ENCODE measurements around the gene DTL.

The DTL gene

DNA sequence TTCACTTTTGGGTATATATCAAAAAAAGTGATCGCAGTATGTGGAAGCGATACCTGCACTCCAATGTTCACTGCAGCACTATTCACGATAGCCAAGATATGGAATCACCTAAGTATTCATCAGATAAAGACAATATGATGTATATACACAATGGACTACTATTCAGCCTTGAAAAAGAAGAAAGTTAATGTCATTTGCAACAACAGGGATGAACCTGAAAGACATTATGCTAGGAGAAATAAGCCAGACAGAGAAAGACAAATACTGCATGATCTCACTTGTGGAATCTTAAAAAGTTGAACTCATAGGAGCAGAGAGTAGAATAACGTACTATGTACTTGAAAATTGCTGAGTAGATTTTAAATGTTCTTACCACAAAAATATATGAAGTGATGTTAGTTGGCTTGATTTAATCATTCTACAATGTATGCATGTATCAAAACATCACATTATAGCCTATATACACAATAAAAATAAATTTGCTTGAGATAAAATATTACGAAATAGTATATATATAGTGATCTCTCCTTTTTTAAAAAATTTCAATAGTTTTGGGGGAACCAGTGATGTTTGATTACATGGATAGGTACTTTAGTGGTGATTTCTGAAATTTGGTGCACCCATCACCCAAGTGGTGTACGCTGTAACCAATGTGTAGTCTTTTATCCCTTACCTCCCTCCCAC lies 56.0 kb downstream of the DTL start:
- no peak for DNase-seq

DNA sequence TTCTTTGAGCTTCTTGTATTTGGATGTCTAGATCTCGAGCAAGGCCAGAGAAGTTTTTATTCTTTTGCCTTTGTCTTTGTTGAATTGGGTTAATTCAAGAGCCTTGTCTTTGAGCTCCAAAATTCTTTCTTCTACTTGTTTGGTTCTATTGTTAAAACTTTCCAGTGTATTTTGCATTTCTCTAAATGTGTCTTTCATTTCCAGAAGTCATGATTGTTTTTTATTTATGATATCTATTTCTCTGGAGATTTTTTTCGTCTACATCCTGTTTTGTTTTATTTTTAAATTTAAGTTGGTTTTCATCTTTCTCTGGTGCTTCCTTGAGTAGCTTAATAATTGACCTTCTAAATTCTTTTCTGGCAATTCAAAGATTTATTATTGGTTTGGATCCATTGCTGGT lies 61.8 kb downstream of the DTL start:
- no peak for DNase-seq

DNA sequence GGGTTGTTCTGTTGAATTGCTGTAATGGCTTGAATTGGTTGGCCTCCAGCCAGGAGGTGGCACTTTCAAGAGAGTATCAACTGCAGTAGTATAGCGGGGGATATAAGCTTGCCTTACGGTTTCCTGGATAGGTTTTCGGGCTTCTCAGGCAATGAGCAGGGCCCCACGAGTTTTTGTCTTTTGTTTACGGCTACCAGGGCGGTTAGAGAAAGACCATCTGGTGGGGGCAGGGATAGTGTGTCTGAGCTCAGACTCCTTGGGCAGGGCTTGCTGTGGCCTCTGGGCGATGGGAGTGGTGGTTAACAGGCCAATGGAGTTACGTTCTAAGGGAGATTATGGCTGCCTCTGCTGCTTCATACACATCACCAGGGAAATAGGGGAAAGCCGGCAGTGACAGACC lies 62.8 kb downstream of the DTL start:
- no peak for DNase-seq

DNA sequence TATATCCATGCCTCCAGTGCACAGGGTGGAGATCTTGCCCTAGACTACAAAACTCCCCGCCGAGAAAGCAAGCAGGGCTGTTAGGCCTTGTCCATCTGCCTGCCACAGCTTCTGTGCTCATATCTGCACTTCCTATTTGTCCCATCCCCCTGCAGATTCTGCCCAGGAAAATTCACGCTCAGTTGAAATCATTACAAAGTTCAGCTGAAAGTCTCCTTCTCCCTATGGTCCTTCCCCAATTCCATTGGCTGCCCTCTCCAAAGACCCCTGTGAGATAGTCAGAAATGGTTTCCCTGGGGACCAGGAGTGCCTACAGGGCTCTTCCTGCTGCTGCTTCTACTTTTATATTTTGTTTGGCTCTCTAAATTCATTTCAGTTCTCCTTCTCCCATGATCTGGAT lies 63.2 kb downstream of the DTL start:
- no peak for DNase-seq

DNA sequence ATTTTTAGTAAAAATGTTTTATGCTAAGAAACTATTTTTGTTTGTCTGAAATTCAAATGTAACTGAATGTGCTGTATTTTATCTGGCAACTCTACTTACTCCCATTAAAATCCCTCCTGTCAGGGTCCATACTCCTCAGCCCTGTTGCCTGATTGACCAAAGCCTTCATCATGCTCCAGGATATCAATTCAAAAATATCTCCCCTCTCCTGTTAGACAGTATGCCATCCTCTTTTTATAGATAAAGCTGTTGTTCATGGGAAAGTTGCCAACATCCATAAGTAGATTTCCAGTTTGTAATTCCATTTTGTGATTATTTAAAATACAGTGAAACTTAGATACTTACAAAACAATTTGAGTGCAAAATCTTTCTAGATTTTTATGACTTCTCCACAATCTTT lies 65.7 kb downstream of the DTL start:
- DNase-seq = no peak

DNA sequence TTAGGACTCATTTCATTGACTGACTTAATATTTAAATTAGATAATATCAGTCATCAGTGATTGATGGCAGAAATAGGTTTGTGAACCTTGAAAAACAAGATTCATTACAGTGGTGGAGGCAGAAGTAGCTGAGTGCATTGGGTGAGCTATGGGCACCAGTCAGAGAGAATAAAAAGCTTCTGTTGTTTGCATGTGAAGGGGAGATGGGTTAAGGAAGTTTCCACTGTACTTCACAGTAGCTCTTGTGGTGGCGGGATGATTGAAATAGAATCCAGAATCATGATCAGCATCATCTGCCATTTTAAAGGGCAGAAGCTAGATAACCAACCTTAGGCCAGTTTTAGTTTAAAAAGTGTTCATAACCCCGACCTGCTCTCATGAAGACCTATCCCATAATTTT lies 66.2 kb downstream of the DTL start:
- DNase-seq = no peak

DNA sequence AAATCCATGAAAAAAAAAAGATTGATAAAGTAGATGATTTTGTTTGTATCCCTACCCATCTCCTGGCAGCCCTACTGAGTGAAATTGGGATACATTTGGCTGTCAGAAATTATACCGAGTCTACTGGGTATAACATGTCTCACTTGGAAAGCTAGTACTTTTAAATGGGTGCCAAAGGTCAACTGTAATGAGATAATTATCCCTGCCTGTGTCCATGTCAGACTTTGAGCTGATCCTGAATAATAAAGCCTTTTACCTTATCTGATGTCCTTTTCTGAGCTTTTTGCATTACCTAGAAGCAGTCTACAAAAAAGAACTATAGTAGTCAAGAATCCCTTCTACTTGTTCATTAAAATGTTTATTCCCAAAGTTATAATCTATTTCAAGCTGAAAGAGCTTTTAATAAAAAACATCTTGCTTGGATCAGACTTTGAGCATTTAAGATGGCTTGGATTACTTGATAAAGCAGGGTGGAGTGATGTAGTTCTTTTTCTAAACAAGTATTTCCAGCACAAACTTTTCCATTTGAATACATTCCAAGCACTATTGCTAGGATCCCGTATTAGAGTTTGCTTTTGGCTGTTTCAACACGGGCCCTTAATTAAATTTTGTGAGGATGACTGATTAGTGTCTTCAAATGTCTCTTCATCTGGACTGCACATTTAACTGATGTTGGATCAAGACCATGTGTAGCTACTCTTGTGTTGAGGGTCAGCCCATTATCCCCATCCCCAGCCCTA lies 69.2 kb downstream of the DTL start:
- DNase-seq = no peak

DNA sequence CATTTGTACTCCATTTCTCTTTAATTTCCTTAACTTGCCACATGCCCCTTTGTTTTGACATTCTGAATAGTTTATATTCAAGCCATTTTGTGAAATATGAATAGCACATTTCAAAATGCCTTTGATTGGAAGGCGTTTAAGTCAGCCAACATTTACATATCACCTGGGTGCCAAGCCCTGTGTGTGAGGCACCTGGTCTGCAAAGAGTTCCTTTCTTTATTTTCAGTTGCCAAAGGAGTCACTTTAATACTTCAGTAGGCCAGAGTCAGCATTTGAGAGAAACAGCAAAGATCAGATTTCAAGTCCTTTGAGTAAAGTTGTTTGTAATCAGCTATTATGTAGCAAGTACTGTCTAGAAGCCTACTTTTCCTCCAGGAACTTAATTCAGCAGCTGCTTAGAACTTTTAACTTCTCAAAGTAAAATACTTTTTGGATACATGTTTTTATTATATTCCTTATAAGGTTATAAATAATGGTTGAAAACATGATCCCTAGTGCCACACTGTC lies 70.8 kb downstream of the DTL start:
- no peak for DNase-seq

DNA sequence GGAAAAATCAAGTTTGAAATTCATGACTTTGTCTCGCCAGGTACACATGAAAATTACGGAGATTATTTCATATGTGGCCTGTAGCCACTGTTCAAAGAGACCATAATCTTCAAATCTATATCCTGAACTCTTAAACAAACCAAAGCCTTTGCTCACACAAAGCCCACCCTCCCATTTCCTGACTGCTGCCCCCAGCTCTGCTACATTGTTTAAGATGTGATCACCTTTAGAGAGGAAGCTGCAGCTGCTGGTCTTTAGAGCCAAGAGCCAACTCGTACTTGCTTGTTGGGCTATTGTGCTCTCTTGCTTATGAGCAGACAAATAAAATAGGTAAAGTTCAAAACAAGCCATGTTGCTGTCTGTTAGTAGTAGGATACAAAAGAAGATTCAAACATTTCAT lies 71.9 kb downstream of the DTL start:
- DNase-seq = no peak

DNA sequence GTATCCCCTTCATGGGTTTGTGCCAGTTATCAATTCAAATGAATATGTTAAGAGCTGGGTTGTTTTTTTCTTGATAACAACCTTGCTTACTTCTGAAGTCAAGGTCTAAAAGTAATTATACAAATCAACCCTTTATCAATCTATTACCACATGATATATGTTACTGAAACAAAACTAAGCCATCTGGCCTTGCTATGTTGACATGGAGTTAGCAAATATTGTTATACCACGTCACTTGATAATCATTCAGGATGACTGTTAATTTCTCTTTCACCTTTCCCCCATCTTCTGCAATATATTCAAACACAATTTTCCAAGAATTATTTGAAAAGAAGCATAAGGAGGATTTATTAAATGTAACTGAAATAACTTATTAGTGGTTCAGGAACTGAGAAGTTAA lies 72.6 kb downstream of the DTL start:
- no peak for DNase-seq

DNA sequence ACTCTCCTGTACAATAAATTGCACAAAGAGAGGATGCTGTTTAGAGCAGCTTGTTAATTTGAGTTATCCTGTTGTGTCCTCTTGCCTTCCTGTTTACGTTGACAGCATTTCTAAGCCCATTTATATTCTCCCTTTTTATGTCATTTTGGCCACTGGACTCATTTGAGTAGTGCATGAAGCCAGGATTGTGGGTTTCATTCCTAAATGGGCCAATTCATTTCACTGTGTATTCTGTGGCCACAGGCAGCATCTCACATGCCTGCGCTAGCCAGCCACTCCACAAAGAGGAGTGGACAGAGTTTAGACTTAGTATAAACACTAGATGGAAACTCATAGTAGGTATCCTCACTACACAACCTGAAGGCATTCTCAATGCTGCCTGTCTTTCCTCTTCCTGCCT lies 73.4 kb downstream of the DTL start:
- no peak for DNase-seq

DNA sequence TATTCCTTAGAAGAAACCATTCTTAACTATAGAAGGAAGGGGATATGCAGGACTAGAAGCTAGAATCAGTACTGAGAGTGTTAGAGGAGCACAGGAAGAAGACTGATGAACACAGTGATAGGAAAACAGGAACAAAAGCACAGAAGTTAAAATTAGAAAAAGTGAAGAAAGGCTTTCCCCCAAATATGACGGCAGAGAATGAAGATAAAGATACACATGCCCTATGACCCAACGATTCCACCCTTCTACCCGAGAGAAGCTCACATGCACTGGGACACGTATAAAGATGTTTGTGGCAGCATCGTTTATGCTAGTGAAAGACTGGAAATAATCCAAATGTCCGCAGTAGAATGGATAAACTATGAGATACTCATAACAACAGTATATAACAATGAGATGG lies 74.2 kb downstream of the DTL start:
- DNase-seq = no peak

DNA sequence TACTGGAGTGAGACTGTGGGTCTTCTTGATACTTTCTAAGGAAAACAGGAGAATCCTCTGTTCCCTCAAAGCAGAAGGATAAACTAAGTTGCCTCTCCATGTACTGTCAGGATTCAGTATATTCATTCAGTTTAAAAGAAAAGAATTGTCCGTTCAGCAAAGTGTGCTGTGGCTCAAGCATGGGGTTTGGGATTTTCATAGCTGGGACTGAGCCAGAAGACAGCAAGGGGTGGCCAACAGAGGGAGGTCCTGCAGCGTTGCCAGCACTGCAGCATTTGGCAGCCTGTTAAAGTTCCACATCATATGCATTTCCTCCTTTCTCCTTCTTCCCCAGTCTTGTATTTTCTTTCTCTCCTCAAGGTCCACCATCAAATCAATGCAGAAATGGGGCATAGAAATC lies 75.1 kb downstream of the DTL start:
- DNase-seq = no peak

DNA sequence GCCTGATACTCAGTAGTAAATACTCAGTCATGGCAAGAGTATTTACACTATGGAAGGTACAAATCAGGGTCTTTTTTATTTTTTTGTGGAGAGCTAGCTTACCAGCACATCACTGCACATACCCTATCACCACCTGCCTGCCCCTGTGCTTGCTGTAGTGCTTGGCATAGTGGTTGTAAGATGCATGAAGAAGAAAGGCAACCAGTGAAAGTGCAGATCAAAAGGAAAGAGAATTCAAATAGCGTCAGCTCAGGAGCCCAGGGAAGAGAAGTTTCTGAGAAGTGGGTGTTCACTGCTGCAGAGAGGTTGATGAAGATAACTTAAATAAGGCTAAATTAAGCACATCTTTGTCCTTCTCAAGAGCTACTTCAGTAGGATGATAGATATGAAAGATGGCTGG lies 76.0 kb downstream of the DTL start:
- no peak for DNase-seq

DNA sequence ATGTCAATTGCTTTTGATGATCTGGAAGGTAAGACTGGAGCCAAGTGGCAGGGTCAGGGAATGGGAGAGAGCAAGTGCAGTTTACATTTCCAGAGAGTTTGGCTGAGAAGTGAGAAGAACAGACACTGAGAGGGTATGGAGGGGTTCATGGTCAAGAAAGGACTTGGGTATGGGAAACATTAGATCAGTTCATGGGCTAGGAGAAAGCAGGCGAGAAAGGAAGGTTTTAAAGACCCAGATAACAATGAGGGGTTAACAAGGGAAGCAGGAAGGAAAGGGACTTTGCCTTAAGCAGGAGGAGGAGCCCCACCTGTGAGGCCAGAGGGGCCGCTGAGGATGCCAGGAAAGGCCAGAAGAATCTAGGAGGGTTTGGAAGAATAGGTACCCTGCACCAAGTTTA lies 78.2 kb downstream of the DTL start:
- DNase-seq = no peak

DNA sequence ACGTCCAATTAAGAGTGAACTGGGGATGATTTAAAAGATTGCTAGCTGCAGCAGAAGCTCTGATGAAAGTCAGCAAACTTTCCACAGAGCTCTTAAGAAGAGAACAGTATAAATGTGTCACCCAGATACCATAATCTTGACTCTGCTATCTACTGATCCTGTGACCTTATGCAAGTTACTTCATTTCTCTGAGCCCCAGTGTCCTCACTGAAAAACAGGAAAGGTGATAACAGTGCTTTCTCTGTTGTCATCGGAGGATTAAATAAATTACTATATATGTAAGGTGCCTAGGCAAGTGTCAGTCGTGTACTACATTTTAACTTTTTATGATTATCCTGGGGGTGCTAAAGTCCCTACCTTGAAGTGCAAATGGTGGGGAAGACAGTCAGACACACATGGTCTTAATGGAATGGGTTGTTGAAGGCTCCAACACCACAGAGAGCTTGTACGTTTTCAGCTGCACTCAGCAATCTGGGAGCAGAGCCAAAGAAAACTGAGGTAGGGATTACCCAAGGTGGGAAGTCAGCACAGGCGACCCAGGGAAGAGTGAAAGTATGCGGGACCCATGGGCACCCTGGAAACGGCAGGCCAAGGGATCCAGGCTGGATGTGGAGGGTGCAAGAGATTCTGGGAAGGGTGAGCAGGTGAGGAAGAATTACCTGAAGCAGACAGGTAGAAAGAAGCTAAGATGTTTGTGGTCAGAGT lies 82.8 kb downstream of the DTL start:
- DNase-seq = no peak

DNA sequence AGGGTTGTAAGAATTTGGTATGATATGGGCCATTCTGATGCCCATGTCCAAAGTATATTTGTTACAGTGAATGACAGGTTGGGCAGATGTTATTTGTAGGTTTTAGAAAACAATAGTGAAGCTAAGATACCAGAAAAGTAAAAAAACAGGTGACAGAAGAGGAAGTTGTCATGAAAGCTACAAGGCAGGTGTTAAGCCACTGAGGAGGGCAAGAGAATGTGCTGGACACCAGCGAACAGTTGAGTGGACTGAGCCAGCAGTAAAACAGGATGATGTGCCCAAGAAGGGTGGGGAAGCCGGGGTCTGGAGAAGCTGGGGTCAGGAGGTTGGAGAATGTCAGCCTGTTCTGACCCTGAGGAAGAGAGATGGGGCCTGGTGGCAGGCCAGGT lies 83.3 kb downstream of the DTL start:
- no peak for DNase-seq

DNA sequence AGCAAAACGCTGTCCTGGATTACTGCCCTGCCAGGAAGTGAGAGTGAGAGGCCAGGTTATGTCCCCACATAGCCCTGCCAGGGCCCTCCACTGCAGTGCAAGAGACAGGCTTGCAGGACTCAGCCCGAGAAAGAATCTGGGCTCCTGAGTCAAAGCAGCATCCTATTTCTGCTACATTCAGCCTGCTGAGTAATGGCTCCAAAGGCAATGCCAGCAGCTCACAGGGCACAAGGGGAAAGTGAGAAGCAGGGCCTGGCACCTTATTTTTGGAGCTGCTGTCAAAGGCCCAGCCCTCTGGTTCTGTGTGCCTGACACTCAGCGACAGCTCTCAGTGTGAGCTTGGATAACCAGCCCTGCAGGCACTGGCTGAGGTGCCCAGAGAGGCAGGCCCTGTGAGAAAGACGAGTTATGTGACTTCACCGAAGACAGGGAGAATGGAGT lies 83.9 kb downstream of the DTL start:
- no peak for DNase-seq

DNA sequence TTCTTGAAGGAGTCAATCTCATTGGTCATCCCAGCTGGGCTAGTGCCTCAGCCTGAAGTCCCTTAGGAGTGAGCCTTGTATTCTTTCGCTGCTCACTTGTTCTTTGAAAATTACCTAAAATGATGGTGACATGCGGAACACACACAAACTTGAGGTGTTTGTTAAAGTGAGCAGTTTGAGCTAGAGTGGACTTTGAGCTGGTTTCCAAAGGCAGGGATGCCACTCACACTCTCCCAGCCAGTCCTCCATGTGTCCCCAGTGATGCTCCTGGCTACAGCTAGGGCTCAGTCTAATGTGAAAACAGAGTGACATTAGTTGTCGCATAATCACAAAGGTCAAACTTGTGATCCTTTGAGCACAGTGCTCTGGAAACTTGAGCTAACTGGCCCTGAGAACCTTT lies 84.3 kb downstream of the DTL start:
- no peak for DNase-seq

DNA sequence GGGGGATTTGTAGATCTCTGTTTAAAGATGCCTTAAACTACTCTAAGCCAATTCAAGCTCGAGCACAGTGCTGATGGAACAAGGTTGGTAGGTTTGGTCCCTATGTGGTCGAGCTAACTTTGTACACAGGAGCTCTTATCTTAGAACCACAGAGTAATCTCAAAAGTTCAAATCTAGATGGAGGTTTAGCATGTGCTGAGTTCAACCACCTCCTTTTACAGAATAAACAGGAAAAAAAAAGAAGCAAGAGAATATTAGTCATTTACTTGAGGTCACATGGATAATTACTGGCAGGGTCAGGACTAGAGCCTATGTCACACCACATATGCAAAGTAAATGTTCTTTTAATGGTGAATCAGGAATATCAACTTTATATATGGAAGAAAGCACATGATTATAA lies 86.2 kb downstream of the DTL start:
- DNase-seq = no peak

DNA sequence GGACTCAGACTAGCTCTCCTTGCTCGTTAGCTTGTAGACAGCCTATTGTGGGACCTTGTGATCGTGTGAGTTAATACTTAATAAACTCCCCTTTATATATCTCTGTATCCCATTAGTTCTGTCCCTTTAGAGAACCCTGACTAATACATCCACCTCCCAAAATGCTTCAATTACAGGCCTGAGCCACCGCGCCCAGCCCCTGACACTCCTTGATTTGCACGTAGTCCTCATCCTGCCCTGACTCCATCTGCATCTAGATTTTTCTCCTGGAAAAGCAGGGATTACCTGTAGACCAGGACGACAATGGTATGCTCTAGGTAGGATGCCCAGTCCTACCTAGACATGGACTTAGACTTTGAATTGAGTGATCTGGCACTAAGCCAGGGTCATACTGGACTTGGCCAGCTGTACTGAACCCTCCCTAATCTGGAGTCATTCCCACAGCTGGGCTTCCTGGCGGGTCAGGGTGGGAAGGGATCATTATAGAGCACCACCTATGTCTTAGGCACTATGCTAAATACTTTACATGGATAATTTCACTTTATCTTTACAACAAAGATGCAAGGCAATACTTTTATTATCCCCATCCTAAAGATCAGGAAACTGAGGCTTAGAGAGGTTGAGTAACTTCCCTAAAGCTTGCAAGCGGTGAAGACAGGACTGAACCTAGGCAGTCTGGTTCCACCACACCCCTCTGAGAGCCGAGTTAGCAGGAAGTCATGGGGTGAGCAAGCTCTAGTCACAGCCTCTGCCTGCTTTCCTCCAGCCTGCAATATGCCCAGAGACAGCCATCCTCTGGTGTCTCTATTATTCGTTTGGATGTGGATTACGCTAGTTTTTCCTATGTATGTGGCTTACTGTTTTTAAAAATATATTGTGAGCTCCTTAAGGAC lies 89.4 kb downstream of the DTL start:
- no peak for DNase-seq

DNA sequence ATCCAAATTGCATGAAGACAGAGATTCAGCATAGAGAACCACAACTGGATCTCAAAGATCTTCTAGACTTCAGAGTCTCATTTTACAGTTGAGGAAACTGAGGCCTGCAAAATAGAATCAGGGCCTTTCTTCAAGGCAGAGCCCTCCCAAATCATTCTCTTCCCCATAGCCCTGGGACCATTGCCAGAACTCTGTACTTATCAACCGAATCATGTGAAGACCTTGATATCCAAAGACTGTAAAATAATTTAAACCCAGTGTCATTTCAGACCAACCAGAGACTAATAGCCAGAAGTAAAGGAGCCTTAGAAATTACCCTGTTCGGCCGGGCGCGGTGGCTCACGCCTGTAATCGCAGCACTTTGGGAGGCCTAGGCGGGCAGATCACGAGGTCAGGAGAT lies 90.1 kb downstream of the DTL start:
- DNase-seq = no peak

DNA sequence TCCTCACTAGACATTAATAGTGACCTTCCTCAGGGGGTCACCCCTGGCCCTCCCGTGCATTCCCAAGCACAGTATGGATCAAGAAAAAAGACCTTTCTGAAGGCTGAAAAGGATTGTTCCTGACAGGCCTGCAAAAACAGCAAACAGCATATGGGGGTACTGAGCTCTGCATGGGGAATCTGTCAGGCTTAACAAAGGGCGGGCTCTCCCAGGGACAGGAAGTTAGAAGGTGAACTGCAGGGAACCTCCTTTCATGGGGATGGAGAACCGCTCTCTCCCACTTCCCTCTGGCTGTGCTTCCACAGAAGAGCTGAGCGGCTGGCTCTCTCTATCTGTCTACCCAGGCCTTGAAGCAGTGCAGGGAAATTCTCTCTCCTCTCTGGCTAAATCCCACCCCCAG lies 91.7 kb downstream of the DTL start:
- DNase-seq = no peak
